GM12878 (cell line): ENCODE results near the gene RHOF. TPM values are rescaled to one million over a fixed set of nuclear protein-coding genes. Genes with fewer than 3 reads are reported as not detected.
"Not testable (repeated sequence)": the region's sequence is repeated elsewhere in the genome, so short reads cannot be mapped to it uniquely, and the experiment has no call there.

Experiments
- ATAC-seq: fragments of 200-7000 bp; cut with Tn5 transposase; 3 replicates; pipeline ENCODE4 v1.9.1; 2020; ENCODE audit warnings: mild to moderate bottlenecking, moderate library complexity
- BruUV-seq: library from RNA; stranded (reverse); fragments of 400-500 nt; replicated peaks from 2 replicates; lab custom pipeline; 2021; lab: Mats Ljungman, UMichigan
- CTCF ChIA-PET: fragments of 300-600 bp; sonication (Branson Sonifier 250); formaldehyde crosslinking; extraction: SDS; loops from one replicate; lab custom pipeline; 2021; ENCODE audit warnings: inconsistent platforms; lab: Yijun Ruan, JAX
- POLR2A ChIA-PET: fragments of 350-600 bp; formaldehyde crosslinking; extraction: SDS; loops from one replicate; lab custom pipeline; 2021; ENCODE audit warnings: inconsistent platforms; lab: Charles Lee
- RAD21 ChIA-PET: fragments of 300-600 bp; sonication (Branson Sonifier 250); formaldehyde crosslinking; loops from one replicate; lab custom pipeline; 2023; ENCODE audit warnings: antibody characterized with exemption; ENCODE audit not compliant: unreplicated experiment; lab: Charles Lee
- SMC1A ChIA-PET: fragments of 300-600 bp; sonication (Branson Sonifier 250); formaldehyde crosslinking; loops from one replicate; lab custom pipeline; 2023; ENCODE audit not compliant: unreplicated experiment, uncharacterized antibody; lab: Charles Lee
- DNase-seq: peaks from one replicate; pipeline ENCODE4 v3.0.0-alpha.2; 2011; ENCODE audit warnings: low read depth, low spot score
- FAIRE-seq: peaks from 3 replicates; lab custom pipeline; 2011; peaks lifted over from hg19 to GRCh38; lab: Jason Lieb, UNC
- H2AFZ ChIP-seq: 2 replicates; pipeline ENCODE4 v1.6.0; 2011; ENCODE audit warnings: low read depth, low read length, control low read depth; ENCODE audit not compliant: control insufficient read depth
- H3K27ac ChIP-seq: 2 replicates; pipeline ENCODE4 v1.5.1; 2011; ENCODE audit warnings: control low read depth; ENCODE audit not compliant: control insufficient read depth, insufficient read depth
- H3K27me3 ChIP-seq, 2 experiments: replicated peaks in 1 of 2; 2 replicates each; pipeline versions ENCODE4 v1.6.0 to v1.6.1; 2011; ENCODE audit warnings: low read length in 1 of 2; ENCODE audit not compliant: control insufficient read depth in 2 of 2, insufficient read depth in 2 of 2
- H3K36me3 ChIP-seq, 2 experiments: 2 replicates each; pipeline ENCODE4 v1.5.1; 2011; ENCODE audit warnings: low read length in 1 of 2; ENCODE audit not compliant: control insufficient read depth in 2 of 2, insufficient read depth in 2 of 2
- H3K4me1 ChIP-seq: 2 replicates; pipeline ENCODE4 v1.6.1; 2011; ENCODE audit warnings: mild to moderate bottlenecking, low read length, moderate library complexity, mixed read lengths; ENCODE audit not compliant: control insufficient read depth, insufficient read depth
- H3K4me2 ChIP-seq: 2 replicates; pipeline ENCODE4 v1.6.0; 2011; ENCODE audit warnings: control low read depth; ENCODE audit not compliant: control insufficient read depth, insufficient read depth
- H3K4me3 ChIP-seq: fragments of 200-600 bp; sonication (generic); 2 replicates; pipeline ENCODE4 v1.5.1; 2016
- H3K79me2 ChIP-seq: 2 replicates; pipeline ENCODE4 v1.6.0; 2011; ENCODE audit warnings: low read length; ENCODE audit not compliant: control insufficient read depth, insufficient read depth
- H3K9ac ChIP-seq: 2 replicates; pipeline ENCODE4 v1.8.0; 2011; ENCODE audit warnings: low read length, control low read depth, mixed read lengths; ENCODE audit not compliant: control insufficient read depth, insufficient read depth
- H3K9me3 ChIP-seq: replicated peaks from 3 replicates; pipeline ENCODE4 v1.5.1; 2011; ENCODE audit warnings: mild to moderate bottlenecking, low read length; ENCODE audit not compliant: control insufficient read depth, insufficient read depth
- H4K20me1 ChIP-seq: 2 replicates; pipeline ENCODE4 v1.6.0; 2011; ENCODE audit not compliant: control insufficient read depth, insufficient read depth
- BACH1 ChIP-seq: fragments of 450-650 bp; IDR thresholded peaks from 2 replicates; pipeline ENCODE4 v1.6.1; 2017; ENCODE audit warnings: mild to moderate bottlenecking, borderline replicate concordance
- NR2F1 ChIP-seq: fragments of 450-650 bp; conservative IDR thresholded peaks from 2 replicates; pipeline ENCODE4 v1.6.1; 2017; ENCODE audit warnings: mild to moderate bottlenecking
- WGBS: methylation state at CpG from one replicate; pipeline ENCODE4 v1.1.6; 2016; ENCODE audit warnings: low lambda C conversion rate; ENCODE audit not compliant: insufficient replicate concordance, insufficient coverage; ENCODE audit errors: missing lambda C conversion rate; 5-methylcytosine and 5-hydroxymethylcytosine counted together
- in situ Hi-C: fragments of 300-500 bp; cut with MboI; formaldehyde crosslinking; loops from 9 replicates; pipeline ENCODE4 v1.14.3; 2018; ENCODE audit warnings: mixed read lengths
- intact Hi-C: fragments of 100-400 bp; cut with micrococcal nuclease; formaldehyde crosslinking; loops from one replicate; pipeline ENCODE4 v1.14.2; 2022; ENCODE audit not compliant: unreplicated experiment
- polyA plus RNA-seq, 11 experiments: library from polyadenylated mRNA; depleted of rRNA in 4 of 11; unstranded in 6 of 11; stranded (reverse) in 5 of 11; fragments of >200 nt; fragmentation: Nextera tagmentation in 4 of 11; fragmentation: Illumina TruSeq in 1 of 11; extraction: Ambion mirVana in 4 of 11; extraction: Trizol in 1 of 11; gene quantifications; 1 replicate in 1 of 11; 2 replicates in 10 of 11; pipeline versions ENCODE4 v1.2.1 to v1.2.3, GENCODE V29; 2011 to 2016; ENCODE audit warnings: inconsistent platforms in 2 of 11, missing spikeins in 2 of 11, low read depth in 1 of 11
- total RNA-seq, 4 experiments: library from RNA; depleted of rRNA in 3 of 4; stranded (reverse); fragments of >200 nt in 3 of 4; fragmentation: Illumina TruSeq in 1 of 4; extraction: Trizol in 1 of 4; gene quantifications; 2 replicates each; pipeline versions ENCODE4 v1.2.1 to v1.2.3, GENCODE V29; 2013 to 2021

The RHOF gene
- total and polyA plus RNA-seq, 10 of the 15 experiments (the other 5 are each of a cell fraction or from before 2014, with no cell fraction given), result 6.1 to 78.7 (median 39.7) TPM

GRCh38 chr12:121791671-121792551 lies 1.6 kb downstream of the RHOF start (continued):
- TF ChIP-seq NR2F1 (peak; percentile 48), BACH1 (0 out of 2 replicates have a peak, but pooled peaks have one; percentile 11)

- H3K9me3 ChIP-seq, H3K27me3 ChIP-seq, FAIRE-seq, H2AFZ ChIP-seq, H4K20me1 ChIP-seq, ATAC-seq, DNase-seq, BruUV-seq: not testable (repeated sequence)
- 14% methylated on average over 8 of the region's 8 CpGs for WGBS
- peaks cover 5 to 10% of the 10 kb centered on the region in 2 experiments; a peak in 3 of 4 replicates for H3K36me3 ChIP-seq
- H3K4me3 ChIP-seq, result peak overlapping the region; percentile 97; the same call in 1 of the 2 replicates
- peaks cover 65% of the 10 kb centered on the region for H3K4me1 ChIP-seq
- ChIA-PET SMC1A (interaction anchor here (0.9 to 10.5 kb wide), 5 partner anchors 10 to 79 kb away, joined by 3 to 226 read pairs (median 5); partner anchors contain the start of genes SETD1B and TMEM120B), CTCF (interaction anchor here (7.3 to 16.2 kb wide), 4 partner anchors 12 to 97 kb away, joined by 90 to 565 read pairs (median 310); partner anchors contain the start of genes PSMD9 and SETD1B), POLR2A (interaction anchor here (0.5 to 7.9 kb wide), 6 partner anchors 8 to 622 kb away, joined by 3 to 155 read pairs (median 4); partner anchors contain the start of genes SETD1B and TMEM120B), RAD21 (interaction anchor here (0.6 to 11.7 kb wide), 3 partner anchors 11 to 104 kb away, joined by 3 to 395 read pairs (median 230); partner anchors contain the start of gene SETD1B)
- peak overlapping the region; percentile 70 for H3K9ac ChIP-seq
- peaks cover 70% of the 10 kb centered on the region for H3K79me2 ChIP-seq
- in situ Hi-C loops, result loop anchor here (5.0 kb wide), 1 partner anchor 98 kb away; no protein-coding TSS in a partner anchor
- intact Hi-C loops, result loop anchor here (1.0 kb wide), 1 partner anchor 8 kb away; no protein-coding TSS in a partner anchor
- peak overlapping the region; percentile 90 for H3K27ac ChIP-seq
- peak overlapping the region; percentile 32 for H3K4me2 ChIP-seq
Observed at GRCh38 chr12:121790785-121791184, 2.7 kb downstream of the RHOF start.
